Transverse colon (tissue), 4 donors: ENCODE results near the gene DMD. TPM values are rescaled to one million over a fixed set of nuclear protein-coding genes. Genes with fewer than 3 reads are reported as not detected.

Experiments
- DNase-seq: peaks from one replicate; pipeline ENCODE4 v3.0.0-alpha.2; 2019
- H3K27ac ChIP-seq, 4 donors: fragments of 200-600 bp; sonication (generic); 2 replicates each; pipeline ENCODE4 v1.5.1; 2016 to 2018; ENCODE audit warnings: inconsistent platforms in 4 of 4
- H3K27me3 ChIP-seq: fragments of 200-600 bp; sonication (generic); 2 replicates; pipeline ENCODE4 v1.5.1; 2017; ENCODE audit warnings: inconsistent platforms
- H3K36me3 ChIP-seq, 4 donors: fragments of 200-600 bp; sonication (generic); 2 replicates each; pipeline ENCODE4 v1.5.1; 2017 to 2019; ENCODE audit warnings: inconsistent platforms in 4 of 4
- H3K4me1 ChIP-seq, 4 donors: fragments of 200-600 bp; sonication (generic); 2 replicates each; pipeline ENCODE4 v1.5.1; 2017 to 2020; ENCODE audit warnings: inconsistent platforms in 4 of 4
- H3K4me3 ChIP-seq, 4 donors: fragments of 200-600 bp; sonication (generic); 1 replicate in 1 of 4; 2 replicates in 3 of 4; pipeline versions ENCODE4 v1.5.1 to v1.6.1; 2017 to 2019; ENCODE audit warnings: inconsistent platforms in 4 of 4
- H3K9me3 ChIP-seq, 2 donors: fragments of 200-600 bp; sonication (generic); 2 replicates each; pipeline ENCODE4 v1.5.1; 2017 to 2019; ENCODE audit warnings: inconsistent platforms in 2 of 2
- EP300 ChIP-seq: sonication (generic); formaldehyde crosslinking; IDR thresholded peaks from one replicate; pipeline ENCODE4 v1.6.1; 2017; ENCODE audit warnings: antibody characterized with exemption, low read depth
- POLR2A ChIP-seq: fragments of 450-650 bp; IDR thresholded peaks from one replicate; pipeline ENCODE4 v1.6.1; 2016; ENCODE audit warnings: antibody characterized with exemption, mild to moderate bottlenecking, moderate library complexity
- POLR2AphosphoS5 ChIP-seq, 3 donors: sonication (generic); formaldehyde crosslinking; IDR thresholded peaks; one replicate each; pipeline ENCODE4 v1.6.1; 2016; ENCODE audit warnings: antibody characterized with exemption in 3 of 3
- WGBS, 2 donors: methylation state at CpG; one replicate each; pipeline ENCODE4 v1.1.5; 2018; ENCODE audit warnings: low coverage in 1 of 2; 5-methylcytosine and 5-hydroxymethylcytosine counted together
- in situ Hi-C, 4 donors: fragments of 200-750 bp; cut with MboI; loops; one replicate each; pipeline versions ENCODE4 v1.15.0 to v1.15.1; 2017; ENCODE audit warnings: low sequenced_read_pairs in 3 of 4, low pct_ligation_motif_present in 1 of 4, low pct_unique_long_range_greater_than_20kb in 1 of 4
- intact Hi-C: fragments of 100-400 bp; cut with DNase I; formaldehyde crosslinking; loops from one replicate; pipeline ENCODE4 v1.15.1; 2023; ENCODE audit warnings: low total_unique reads
- total RNA-seq, 4 donors: library from RNA; depleted of rRNA; stranded (reverse); fragments of >200 nt; gene quantifications; one replicate each; pipeline ENCODE4 v1.1.0, GENCODE V29; 2016
- TF ChIP-seq, protein P1 (sequence below), 5 experiments: fragments of 200-600 bp in 3 of 5; fragments of 450-650 bp in 2 of 5; sonication (generic) in 3 of 5; IDR thresholded peaks; 1 replicate in 2 of 5; 2 replicates in 3 of 5; pipeline ENCODE4 v1.5.1; 2016 to 2017; ENCODE audit warnings: antibody characterized with exemption in 5 of 5, inconsistent platforms in 3 of 5, mild to moderate bottlenecking in 2 of 5, moderate library complexity in 1 of 5

Gene DMD
- total RNA-seq, 4 donors from 2014 or later = 20.9 to 44.6 (median 32.5) TPM

GRCh38 chrX:33045882-33046281 is 165.5 kb downstream of the DMD start:
- intact Hi-C loops (no loop called here), in situ Hi-C loops (no loop called here)
- no peaks in the 10 kb centered on the region for H3K36me3 ChIP-seq
- H3K27me3 ChIP-seq = no peaks in the 10 kb centered on the region
- no peak overlapping the region for H3K27ac ChIP-seq
- H3K4me1 ChIP-seq = no peaks in the 10 kb centered on the region
- no peak for DNase-seq
- WGBS, 2 donors = 90% methylated on average over 2 of the region's 2 CpGs; no CpG with 5 or more reads in 1 of the 2 donors
- no peaks in the 10 kb centered on the region for H3K9me3 ChIP-seq
- TF ChIP-seq, protein P1, sequence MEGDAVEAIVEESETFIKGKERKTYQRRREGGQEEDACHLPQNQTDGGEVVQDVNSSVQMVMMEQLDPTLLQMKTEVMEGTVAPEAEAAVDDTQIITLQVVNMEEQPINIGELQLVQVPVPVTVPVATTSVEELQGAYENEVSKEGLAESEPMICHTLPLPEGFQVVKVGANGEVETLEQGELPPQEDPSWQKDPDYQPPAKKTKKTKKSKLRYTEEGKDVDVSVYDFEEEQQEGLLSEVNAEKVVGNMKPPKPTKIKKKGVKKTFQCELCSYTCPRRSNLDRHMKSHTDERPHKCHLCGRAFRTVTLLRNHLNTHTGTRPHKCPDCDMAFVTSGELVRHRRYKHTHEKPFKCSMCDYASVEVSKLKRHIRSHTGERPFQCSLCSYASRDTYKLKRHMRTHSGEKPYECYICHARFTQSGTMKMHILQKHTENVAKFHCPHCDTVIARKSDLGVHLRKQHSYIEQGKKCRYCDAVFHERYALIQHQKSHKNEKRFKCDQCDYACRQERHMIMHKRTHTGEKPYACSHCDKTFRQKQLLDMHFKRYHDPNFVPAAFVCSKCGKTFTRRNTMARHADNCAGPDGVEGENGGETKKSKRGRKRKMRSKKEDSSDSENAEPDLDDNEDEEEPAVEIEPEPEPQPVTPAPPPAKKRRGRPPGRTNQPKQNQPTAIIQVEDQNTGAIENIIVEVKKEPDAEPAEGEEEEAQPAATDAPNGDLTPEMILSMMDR (IDR thresholded peaks at IDR 0.05) = no peak
- TF ChIP-seq POLR2AphosphoS5 (IDR thresholded peaks at IDR 0.05) = no peak
- no peak for TF ChIP-seq POLR2A
- no peak for TF ChIP-seq EP300
- no peak overlapping the region for H3K4me3 ChIP-seq

- WGBS, 2 donors = 45% methylated on average over 3 of the region's 3 CpGs; no CpG with 5 or more reads in 1 of the 2 donors
- Histone ChIP-seq H3K27ac (no peak overlapping the region), H3K4me3 (no peak overlapping the region), H3K4me1 (no peaks in the 10 kb centered on the region), H3K9me3 (no peaks in the 10 kb centered on the region), H3K27me3 (no peaks in the 10 kb centered on the region), H3K36me3 (no peaks in the 10 kb centered on the region)
- DNase-seq = no peak
- in situ Hi-C loops (no loop called here), intact Hi-C loops (no loop called here)
- no peak for TF ChIP-seq POLR2AphosphoS5 (IDR thresholded peaks at IDR 0.05)
- TF ChIP-seq EP300 = no peak
- TF ChIP-seq POLR2A = no peak
- TF ChIP-seq, protein P1 (IDR thresholded peaks at IDR 0.05) = no peak
Measured at GRCh38 chrX:33045245-33045644, 166.1 kb downstream of the DMD start.

DNA sequence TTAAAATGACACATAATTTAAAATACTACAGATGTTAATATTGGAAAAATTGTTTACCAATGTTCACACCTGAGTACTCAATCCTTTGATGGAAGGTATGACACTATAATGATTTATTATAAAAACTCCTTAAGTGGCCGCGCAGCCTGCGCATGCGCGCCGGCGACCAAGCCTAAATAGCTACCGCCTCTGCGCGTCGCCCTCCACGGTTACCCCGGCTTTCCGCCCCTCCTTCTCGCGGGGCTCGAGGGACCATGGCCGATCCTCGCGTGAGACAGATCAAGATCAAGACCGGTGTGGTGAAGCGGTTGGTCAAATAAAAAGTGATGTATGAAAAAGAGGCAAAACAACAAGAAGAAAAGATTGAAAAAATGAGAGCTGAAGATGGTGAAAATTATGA is 170.2 kb downstream of the DMD start:
- Histone ChIP-seq H3K4me1 (no peaks in the 10 kb centered on the region), H3K9me3 (no peaks in the 10 kb centered on the region), H3K4me3 (no peak overlapping the region), H3K27me3 (no peaks in the 10 kb centered on the region), H3K27ac (no peak overlapping the region), H3K36me3 (no peaks in the 10 kb centered on the region)
- DNase-seq = no peak
- intact Hi-C loops = no loop called here
- in situ Hi-C loops = no loop called here
- WGBS, 2 donors = 98% methylated on average over 22 of the region's 22 CpGs; no CpG with 5 or more reads in 1 of the 2 donors
- TF ChIP-seq POLR2A (no peak), EP300 (no peak), POLR2AphosphoS5 (IDR thresholded peaks at IDR 0.05) (no peak)
- TF ChIP-seq, protein P1 (IDR thresholded peaks at IDR 0.05) = no peak

DNA sequence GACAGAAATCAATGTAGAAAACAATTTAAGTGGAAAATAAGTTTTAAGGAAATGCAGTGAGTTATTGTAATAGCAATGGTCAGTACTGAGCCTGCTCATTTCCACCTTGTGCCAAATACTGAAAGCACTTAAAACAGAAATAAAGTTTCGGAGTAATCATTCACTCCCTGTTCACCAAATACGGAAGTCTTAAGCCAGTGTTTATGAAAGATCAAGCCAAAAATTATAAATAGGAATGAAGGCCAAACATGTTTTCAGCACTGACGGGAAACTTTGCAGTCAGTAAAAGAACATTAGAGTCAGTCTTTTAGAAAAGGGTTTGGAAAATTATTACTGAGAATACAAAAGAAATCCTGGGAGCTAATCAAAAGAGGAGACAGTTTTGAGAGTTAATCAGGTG is 178.6 kb downstream of the DMD start:
- H3K27ac ChIP-seq = peak overlapping the region; percentile 47 to 75 (median 58)
- WGBS, 2 donors = 35 to 74% methylated on average over 3 of the region's 3 CpGs
- in situ Hi-C loops = no loop called here
- DNase-seq = no peak
- peak in 1 of 3 donors; percentile 35 for TF ChIP-seq POLR2AphosphoS5 (IDR thresholded peaks at IDR 0.05)
- no peak for TF ChIP-seq EP300
- H3K9me3 ChIP-seq = no peaks in the 10 kb centered on the region
- H3K36me3 ChIP-seq = no peaks in the 10 kb centered on the region
- H3K4me1 ChIP-seq = no peaks in the 10 kb centered on the region
- H3K4me3 ChIP-seq = no peak overlapping the region
- intact Hi-C loops = no loop called here
- no peaks in the 10 kb centered on the region for H3K27me3 ChIP-seq

DNA sequence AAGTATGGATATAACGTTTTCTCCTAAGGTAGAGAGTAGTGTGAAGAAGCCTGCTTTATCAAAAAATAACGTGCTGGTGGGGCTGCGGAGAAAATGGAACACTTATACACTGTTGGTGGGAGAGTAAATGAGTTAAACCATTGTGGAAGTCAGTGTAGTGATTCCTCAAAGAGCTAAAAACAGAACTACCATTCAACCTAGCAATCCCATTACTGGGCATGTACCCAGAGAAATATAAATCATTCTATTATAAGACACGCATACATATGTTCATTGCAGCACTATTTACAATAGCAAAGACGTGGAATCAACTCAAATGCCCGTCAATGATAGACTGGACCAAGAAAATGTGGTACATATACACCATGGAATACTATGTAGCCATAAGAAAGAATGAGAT is 196.4 kb downstream of the DMD start:
- Histone ChIP-seq H3K36me3 (no peaks in the 10 kb centered on the region), H3K27me3 (no peaks in the 10 kb centered on the region), H3K4me1 (no peaks in the 10 kb centered on the region), H3K9me3 (no peaks in the 10 kb centered on the region), H3K27ac (no peak overlapping the region), H3K4me3 (no peak overlapping the region)
- WGBS, 2 donors = 65 to 66% methylated on average over 5 to 6 of the region's 6 CpGs
- DNase-seq = no peak
- in situ Hi-C loops = no loop called here
- TF ChIP-seq EP300 (no peak), POLR2AphosphoS5 (IDR thresholded peaks at IDR 0.05) (no peak), POLR2A (no peak)
- TF ChIP-seq, protein P1 (IDR thresholded peaks at IDR 0.05) = no peak
- intact Hi-C loops = no loop called here
